Stimulated activated CD4-positive, alpha-beta T cell treated with anti-CD3 and anti-CD28 coated beads, Interleukin-2, amount 100 ng/mL, for 48 hours (primary cell): ENCODE results near the gene APMAP.

Experiments
- DNase-seq, 2 donors: peaks; one replicate each; pipeline ENCODE4 v3.0.0-alpha.2; 2020

Gene APMAP

GRCh38 chr20:24964506-24964840, 28.1 kb downstream of the APMAP start:
- no peak for DNase-seq

GRCh38 chr20:24963672-24964505, 28.7 kb downstream of the APMAP start:
- no peak for DNase-seq

- DNase-seq: no peak
These were observed 30.0 kb downstream of the APMAP start for GRCh38 chr20:24962510-24962909.

- DNase-seq: no peak
These were observed 30.4 kb downstream of the APMAP start for GRCh38 chr20:24962182-24962492.

GRCh38 chr20:24961384-24962181, 31.0 kb downstream of the APMAP start:
- no peak for DNase-seq

GRCh38 chr20:24960861-24961260, 31.7 kb downstream of the APMAP start:
- DNase-seq: no peak

GRCh38 chr20:24960302-24960801, 32.2 kb downstream of the APMAP start:
- DNase-seq: no peak

GRCh38 chr20:24959591-24960301, 32.8 kb downstream of the APMAP start:
- DNase-seq: no peak

GRCh38 chr20:24958506-24959385, 33.8 kb downstream of the APMAP start:
- no peak for DNase-seq

- no peak for DNase-seq
These were observed 35.1 kb downstream of the APMAP start for GRCh38 chr20:24957326-24958016.

- DNase-seq: no peak
These were observed 36.3 kb downstream of the APMAP start for GRCh38 chr20:24956001-24956841.

- DNase-seq: no peak
These were observed 37.5 kb downstream of the APMAP start for GRCh38 chr20:24955045-24955444.

GRCh38 chr20:24954566-24954965, 38.0 kb downstream of the APMAP start:
- DNase-seq: no peak

GRCh38 chr20:24954151-24954550, 38.4 kb downstream of the APMAP start:
- DNase-seq: no peak

- DNase-seq: no peak
These were observed 38.9 kb downstream of the APMAP start for GRCh38 chr20:24953621-24954133.

GRCh38 chr20:24953209-24953575, 39.4 kb downstream of the APMAP start:
- no peak for DNase-seq

- no peak for DNase-seq
These were observed 40.0 kb downstream of the APMAP start for GRCh38 chr20:24952376-24953208.

GRCh38 chr20:24951536-24952083, 40.9 kb downstream of the APMAP start:
- no peak for DNase-seq

- no peak for DNase-seq
These were observed 41.6 kb downstream of the APMAP start for GRCh38 chr20:24950836-24951525.
